Measurements from ENCODE around the gene TRIM59.

TRIM59 gene

DNA sequence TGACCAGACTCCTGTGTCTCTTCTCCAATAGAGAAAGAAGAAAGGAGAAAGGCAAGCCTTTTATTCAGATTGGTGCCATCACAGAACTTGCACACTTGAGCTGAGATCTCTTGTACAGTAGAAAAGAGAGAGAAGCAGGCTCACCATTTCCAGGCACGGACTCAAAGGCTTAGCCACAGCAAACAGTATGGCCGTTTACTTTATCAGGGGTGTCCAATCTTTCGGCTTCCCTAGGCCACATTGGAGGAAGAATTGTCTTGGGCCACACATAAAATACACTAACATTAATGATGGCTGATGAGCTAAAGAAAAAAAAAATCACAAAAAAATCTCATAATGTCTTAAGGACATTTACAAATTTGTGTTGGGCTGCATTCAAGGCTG lies 55.6 kb downstream of the TRIM59 start:
- DNase-seq (ENCODE audit: low read depth): no peak
- no peak overlapping the region for H3K4me3 ChIP-seq (ENCODE audit: low read depth, low read length)
- TF ChIP-seq, protein P1, sequence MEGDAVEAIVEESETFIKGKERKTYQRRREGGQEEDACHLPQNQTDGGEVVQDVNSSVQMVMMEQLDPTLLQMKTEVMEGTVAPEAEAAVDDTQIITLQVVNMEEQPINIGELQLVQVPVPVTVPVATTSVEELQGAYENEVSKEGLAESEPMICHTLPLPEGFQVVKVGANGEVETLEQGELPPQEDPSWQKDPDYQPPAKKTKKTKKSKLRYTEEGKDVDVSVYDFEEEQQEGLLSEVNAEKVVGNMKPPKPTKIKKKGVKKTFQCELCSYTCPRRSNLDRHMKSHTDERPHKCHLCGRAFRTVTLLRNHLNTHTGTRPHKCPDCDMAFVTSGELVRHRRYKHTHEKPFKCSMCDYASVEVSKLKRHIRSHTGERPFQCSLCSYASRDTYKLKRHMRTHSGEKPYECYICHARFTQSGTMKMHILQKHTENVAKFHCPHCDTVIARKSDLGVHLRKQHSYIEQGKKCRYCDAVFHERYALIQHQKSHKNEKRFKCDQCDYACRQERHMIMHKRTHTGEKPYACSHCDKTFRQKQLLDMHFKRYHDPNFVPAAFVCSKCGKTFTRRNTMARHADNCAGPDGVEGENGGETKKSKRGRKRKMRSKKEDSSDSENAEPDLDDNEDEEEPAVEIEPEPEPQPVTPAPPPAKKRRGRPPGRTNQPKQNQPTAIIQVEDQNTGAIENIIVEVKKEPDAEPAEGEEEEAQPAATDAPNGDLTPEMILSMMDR (IDR thresholded peaks at IDR 0.05; ENCODE audit: control insufficient read depth, extremely low read depth, insufficient read depth): no peak

- no peak overlapping the region for H3K4me3 ChIP-seq (ENCODE audit: low read depth, low read length)
- TF ChIP-seq, protein P1 (IDR thresholded peaks at IDR 0.05; ENCODE audit: control insufficient read depth, extremely low read depth, insufficient read depth): no peak
- DNase-seq (ENCODE audit: low read depth): no peak
These were observed 56.1 kb downstream of the TRIM59 start for GRCh38 chr3:160393346-160394008.

- DNase-seq (ENCODE audit: low read depth): no peak
- TF ChIP-seq, protein P1 (IDR thresholded peaks at IDR 0.05; ENCODE audit: control insufficient read depth, extremely low read depth, insufficient read depth): no peak
- H3K4me3 ChIP-seq (ENCODE audit: low read depth, low read length): no peak overlapping the region
These were observed 56.8 kb downstream of the TRIM59 start for GRCh38 chr3:160392798-160393197.

DNA sequence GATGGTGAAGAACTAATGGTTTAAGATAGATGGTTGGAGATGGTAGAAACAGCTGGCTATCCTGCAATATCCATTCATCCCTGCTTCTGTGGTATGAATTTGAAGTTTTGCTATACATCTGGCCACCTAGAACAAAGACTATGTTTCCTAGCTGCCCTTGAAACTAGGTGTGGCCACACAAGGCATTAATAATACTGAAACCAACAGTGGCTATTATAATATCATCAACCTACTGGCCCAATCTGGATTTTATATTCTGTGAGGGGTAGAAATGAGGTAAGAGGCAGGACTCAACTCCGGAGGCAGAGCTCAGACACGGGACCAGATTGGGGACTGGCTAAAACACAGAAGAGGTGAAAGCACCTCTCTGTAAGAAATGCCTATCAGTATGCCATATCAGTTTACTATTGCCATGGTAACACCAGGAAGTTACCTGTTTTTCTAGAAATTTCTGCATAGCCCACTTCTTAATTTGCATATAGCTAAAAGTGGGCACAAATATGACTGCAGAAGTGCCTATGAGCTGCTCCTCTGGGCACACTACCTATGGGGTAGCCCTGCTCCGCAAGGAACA lies 58.9 kb downstream of the TRIM59 start:
- TF ChIP-seq, protein P1 (IDR thresholded peaks at IDR 0.05; ENCODE audit: control insufficient read depth, extremely low read depth, insufficient read depth): no peak
- DNase-seq (ENCODE audit: low read depth): no peak
- no peak overlapping the region for H3K4me3 ChIP-seq (ENCODE audit: low read depth, low read length)

All from LNCaP clone FGC (cell line).